ENCODE measurements around the gene EIF3L.

GRCh38 chr22:37923927-37924326 lies 74.7 kb downstream of the EIF3L start:
- TF ChIP-seq CTCF (IDR thresholded peaks at IDR 0.05) = no peak
- TF ChIP-seq POLR2A (IDR thresholded peaks at IDR 0.05) = no peak
